ENCODE results near the gene FBXO33.

DNA sequence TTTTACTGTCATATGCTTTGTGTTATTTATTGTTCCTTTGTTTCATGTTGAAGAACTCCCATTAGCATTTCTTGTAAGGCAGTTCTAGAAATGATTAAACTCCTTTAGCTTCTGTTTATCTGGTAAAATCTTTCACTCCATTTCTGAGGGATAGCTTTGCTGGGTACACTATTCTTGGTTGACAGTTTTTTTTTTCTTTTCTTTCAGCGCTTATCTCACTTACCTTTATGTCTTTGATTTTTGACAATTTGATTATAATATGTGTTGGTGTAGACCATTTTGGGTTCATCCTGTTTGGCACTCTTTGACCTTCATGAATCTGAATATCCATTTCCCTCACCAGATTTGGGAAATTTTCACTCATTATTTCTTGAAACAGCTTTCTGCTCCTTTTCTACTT, 16.2 kb downstream of the FBXO33 start:
- TF ChIP-seq CTCF (conservative IDR thresholded peaks at IDR 0.05; ENCODE audit: low read length) (no peak), EZH2phosphoT487 (IDR thresholded peaks at IDR 0.05; ENCODE audit: borderline replicate concordance) (no peak)

Data from Loucy (cell line).